H1 (cell line): Measurements from ENCODE around the gene TBC1D22A. TPM values are rescaled to one million over a fixed set of nuclear protein-coding genes. Genes with fewer than 3 reads are reported as not detected.

Experiments used
- CTCF ChIA-PET: fragments of 300-600 bp; sonication (Branson Sonifier 250); formaldehyde crosslinking; loops from one replicate; lab custom pipeline; 2021; ENCODE audit not compliant: partially characterized antibody; lab: Charles Lee
- POLR2A ChIA-PET: fragments of 300-600 bp; sonication (Branson Sonifier 250); formaldehyde crosslinking; loops from one replicate; lab custom pipeline; 2021; ENCODE audit warnings: inconsistent platforms; ENCODE audit not compliant: partially characterized antibody; lab: Charles Lee
- DNase-seq, 2 experiments: peaks; one replicate each; pipeline versions ENCODE4 v3.0.0 to v3.0.0-alpha.2; 2010 to 2022; ENCODE audit warnings: low spot score in 2 of 2, low read depth in 1 of 2, mixed read lengths in 1 of 2
- FAIRE-seq: peaks from 2 replicates; lab custom pipeline; 2011; peaks lifted over from hg19 to GRCh38; lab: Jason Lieb, UNC
- H2AFZ ChIP-seq: 2 replicates; pipeline ENCODE4 v1.8.1; 2012; ENCODE audit warnings: low read length, inconsistent platforms
- H2AK5ac ChIP-seq: 2 replicates; pipeline ENCODE4 v1.6.1; 2013; ENCODE audit warnings: low read depth, low read length
- H2BK120ac ChIP-seq: replicated peaks from 2 replicates; pipeline ENCODE3; 2013; ENCODE audit warnings: low read depth, low read length, inconsistent platforms
- H2BK12ac ChIP-seq: 2 replicates; pipeline ENCODE4 v1.6.1; 2013; ENCODE audit warnings: low read depth, low read length
- H2BK15ac ChIP-seq: 2 replicates; pipeline ENCODE4 v1.6.1; 2013; ENCODE audit warnings: low read length
- H2BK20ac ChIP-seq: 2 replicates; pipeline ENCODE4 v1.6.1; 2013; ENCODE audit warnings: low read length
- H2BK5ac ChIP-seq: 2 replicates; pipeline ENCODE4 v1.6.1; 2013; ENCODE audit warnings: low read depth, low read length
- H3K14ac ChIP-seq: 2 replicates; pipeline ENCODE4 v1.6.1; 2013; ENCODE audit warnings: inconsistent platforms; ENCODE audit not compliant: insufficient read length
- H3K18ac ChIP-seq: 2 replicates; pipeline ENCODE4 v1.6.1; 2013; ENCODE audit warnings: low read length; ENCODE audit errors: extremely low read depth
- H3K23ac ChIP-seq: 2 replicates; pipeline ENCODE4 v1.6.1; 2013; ENCODE audit warnings: inconsistent platforms; ENCODE audit not compliant: insufficient read length
- H3K23me2 ChIP-seq: 2 replicates; pipeline ENCODE4 v1.6.1; 2013; ENCODE audit warnings: low read depth, low read length
- H3K27ac ChIP-seq: 2 replicates; pipeline ENCODE4 v1.6.1; 2011; ENCODE audit warnings: low read depth, low read length, inconsistent platforms
- H3K27me3 ChIP-seq, 4 experiments: replicated peaks in 1 of 4; 1 replicate in 1 of 4; 2 replicates in 3 of 4; pipeline versions ENCODE4 v1.6.1 to v1.8.1; 2011 to 2013; ENCODE audit warnings: low read length in 3 of 4, mild to moderate bottlenecking in 3 of 4, inconsistent platforms in 2 of 4, mixed read lengths in 2 of 4, moderate library complexity in 1 of 4; ENCODE audit not compliant: control insufficient read depth in 3 of 4, insufficient read depth in 3 of 4; ENCODE audit errors: extremely low read depth in 1 of 4
- H3K36me3 ChIP-seq, 4 experiments: 2 replicates each; pipeline versions ENCODE4 v1.6.1 to v1.8.1; 2011 to 2013; ENCODE audit warnings: mild to moderate bottlenecking in 4 of 4, low read length in 3 of 4, moderate library complexity in 2 of 4, control low read depth in 1 of 4, inconsistent platforms in 1 of 4; ENCODE audit not compliant: insufficient read depth in 4 of 4, control insufficient read depth in 2 of 4
- H3K4ac ChIP-seq: replicated peaks from 2 replicates; pipeline ENCODE3; 2013; ENCODE audit warnings: low read length, low read depth, mixed read lengths, inconsistent platforms; ENCODE audit not compliant: insufficient read length
- H3K4me1 ChIP-seq, 4 experiments: replicated peaks in 1 of 4; 1 replicate in 1 of 4; 2 replicates in 3 of 4; pipeline versions ENCODE4 v1.6.1 to v1.8.1; 2011 to 2013; ENCODE audit warnings: low read length in 3 of 4, inconsistent platforms in 2 of 4, mixed read lengths in 1 of 4; ENCODE audit not compliant: insufficient read depth in 4 of 4, control insufficient read depth in 3 of 4
- H3K4me2 ChIP-seq, 2 experiments: 2 replicates each; pipeline versions ENCODE4 v1.6.1 to v1.8.1; 2011 to 2013; ENCODE audit warnings: low read depth in 2 of 2, low read length in 2 of 2, control low read depth in 1 of 2, inconsistent platforms in 1 of 2, mild to moderate bottlenecking in 1 of 2; ENCODE audit not compliant: insufficient read depth in 1 of 2
- H3K4me3 ChIP-seq, 4 experiments: fragments of 200-600, 300-600 bp in 1 of 4; sonication (generic), shearing (Covaris generic), sonication (Bioruptor Twin) in 1 of 4; 2 replicates each; pipeline versions ENCODE4 v1.5.1 to v1.8.1; 2011 to 2016; ENCODE audit warnings: low read length in 4 of 4, low read depth in 3 of 4, control low read depth in 2 of 4, inconsistent platforms in 2 of 4, mild to moderate bottlenecking in 2 of 4, mixed read lengths in 1 of 4, moderate library complexity in 1 of 4; ENCODE audit not compliant: insufficient read depth in 2 of 4; ENCODE audit errors: extremely low read depth in 1 of 4
- H3K56ac ChIP-seq: replicated peaks from 2 replicates; pipeline ENCODE3; 2013; ENCODE audit warnings: low read depth, mild to moderate bottlenecking, mixed read lengths, low read length, inconsistent platforms; ENCODE audit not compliant: insufficient read length
- H3K79me1 ChIP-seq: 2 replicates; pipeline ENCODE4 v1.6.1; 2013; ENCODE audit warnings: low read depth, low read length, control low read depth
- H3K79me2 ChIP-seq, 2 experiments: 2 replicates each; pipeline versions ENCODE4 v1.6.1 to v1.8.1; 2012 to 2013; ENCODE audit warnings: low read length in 2 of 2, mild to moderate bottlenecking in 2 of 2, inconsistent platforms in 1 of 2; ENCODE audit not compliant: insufficient read depth in 2 of 2, control insufficient read depth in 1 of 2
- H3K9ac ChIP-seq, 4 experiments: replicated peaks in 1 of 4; 1 replicate in 1 of 4; 2 replicates in 3 of 4; pipeline versions ENCODE4 v1.6.1 to v1.8.1; 2011 to 2013; ENCODE audit warnings: low read depth in 3 of 4, low read length in 3 of 4, control low read depth in 2 of 4, mild to moderate bottlenecking in 2 of 4, moderate library complexity in 2 of 4, inconsistent platforms in 1 of 4; ENCODE audit errors: extremely low read depth in 1 of 4
- H3K9me3 ChIP-seq, 2 experiments: 2 replicates each; pipeline versions ENCODE4 v1.6.1 to v1.8.1; 2012 to 2013; ENCODE audit warnings: mild to moderate bottlenecking in 2 of 2, moderate library complexity in 2 of 2, control low read depth in 1 of 2, inconsistent platforms in 1 of 2, low read depth in 1 of 2, low read length in 1 of 2, mixed read lengths in 1 of 2; ENCODE audit not compliant: insufficient read depth in 2 of 2
- H4K20me1 ChIP-seq, 2 experiments: replicated peaks in 1 of 2; 2 replicates each; pipeline versions ENCODE3 to v1.8.1; 2011 to 2013; ENCODE audit warnings: inconsistent platforms in 2 of 2, low read length in 2 of 2, mild to moderate bottlenecking in 1 of 2; ENCODE audit not compliant: insufficient read depth in 2 of 2, control insufficient read depth in 1 of 2
- H4K5ac ChIP-seq: 2 replicates; pipeline ENCODE4 v1.6.1; 2013; ENCODE audit warnings: low read length, low read depth, mixed read lengths, inconsistent platforms; ENCODE audit not compliant: insufficient read length
- H4K8ac ChIP-seq: 2 replicates; pipeline ENCODE4 v1.8.0; 2013; ENCODE audit warnings: mild to moderate bottlenecking, moderate library complexity, low read length, inconsistent platforms; ENCODE audit not compliant: insufficient read depth; ENCODE audit errors: extremely low read depth
- H4K91ac ChIP-seq: replicated peaks from 2 replicates; pipeline ENCODE3; 2013; ENCODE audit warnings: low read length, mixed read lengths, inconsistent platforms; ENCODE audit not compliant: insufficient read length
- CBX5 ChIP-seq: fragments of 300-800, 300-1000 bp; sonication (generic); IDR thresholded peaks from 2 replicates; pipeline ENCODE4 v1.7.1; 2016; ENCODE audit warnings: antibody characterized with exemption, low read length, low read depth
- EGR1 ChIP-seq: IDR thresholded peaks from 2 replicates; pipeline ENCODE4 v1.6.1; 2011; ENCODE audit warnings: low read depth, low read length, borderline replicate concordance
- KDM4A ChIP-seq: IDR thresholded peaks from one replicate; pipeline ENCODE4 v1.7.1; 2012; ENCODE audit warnings: low read depth, mild to moderate bottlenecking, moderate library complexity, low read length, inconsistent platforms; ENCODE audit not compliant: severe bottlenecking
- POU5F1 ChIP-seq: IDR thresholded peaks from 2 replicates; pipeline ENCODE4 v1.6.1; 2011; ENCODE audit warnings: low read depth, mild to moderate bottlenecking, low read length, moderate library complexity
- SAP30 ChIP-seq: fragments of 300-600 bp; sonication (generic); IDR thresholded peaks from 2 replicates; pipeline ENCODE4 v1.7.1; 2012; ENCODE audit warnings: low read length, moderate library complexity, mild to moderate bottlenecking, inconsistent platforms; ENCODE audit not compliant: insufficient read depth, insufficient replicate concordance
- SIX5 ChIP-seq: IDR thresholded peaks from 2 replicates; pipeline ENCODE4 v1.6.1; 2011; ENCODE audit warnings: mild to moderate bottlenecking, low read depth, low read length
- SUZ12 ChIP-seq: fragments of 200-600 bp; sonication (generic); IDR thresholded peaks from 2 replicates; pipeline ENCODE4 v1.6.1; 2012; ENCODE audit warnings: mild to moderate bottlenecking, inconsistent platforms, low read length, moderate library complexity, mixed read lengths
- TAF1 ChIP-seq: IDR thresholded peaks from 2 replicates; pipeline ENCODE4 v1.6.1; 2011; ENCODE audit warnings: mild to moderate bottlenecking, low read depth, low read length
- TAF7 ChIP-seq: optimal IDR thresholded peaks from 2 replicates; pipeline ENCODE3; 2011; ENCODE audit warnings: low read depth, mild to moderate bottlenecking, inconsistent platforms, low read length, moderate library complexity, borderline replicate concordance
- TBP ChIP-seq: IDR thresholded peaks from 2 replicates; pipeline ENCODE4 v1.6.1; 2011; ENCODE audit warnings: low read depth, low read length, improper control_type of control experiment
- WGBS, 2 experiments: shearing (Covaris generic) in 1 of 2; methylation state at CpG; one replicate each; pipeline versions ENCODE4 v1.1.6 to v1.1.7; 2013 to 2015; ENCODE audit warnings: low lambda C conversion rate in 2 of 2, mixed read lengths in 2 of 2, inconsistent platforms in 1 of 2, low coverage in 1 of 2, missing lambda C conversion rate in 1 of 2; ENCODE audit not compliant: insufficient replicate concordance in 2 of 2, insufficient coverage in 1 of 2, insufficient read length in 1 of 2; ENCODE audit errors: extremely low coverage in 1 of 2, missing lambda C conversion rate in 1 of 2; 5-methylcytosine and 5-hydroxymethylcytosine counted together
- polyA plus RNA-seq, 7 experiments: library from polyadenylated mRNA; depleted of rRNA in 3 of 7; stranded (reverse) in 5 of 7; unstranded in 2 of 7; fragments of >200 nt in 5 of 7; fragments of 200-250 nt in 2 of 7; gene quantifications; 1 replicate in 5 of 7; 2 replicates in 1 of 7; 4 replicates in 1 of 7; pipeline versions ENCODE4 v1.2.1 to v1.2.3, GENCODE V29; 2011 to 2013; ENCODE audit warnings: missing spikeins in 2 of 7, mixed read lengths in 2 of 7
- total RNA-seq: library from RNA; stranded (reverse); fragmentation: NEBNext Ultra II Directional; extraction: Animal tissue kit (Norgen Biotek cat#: 25700); gene quantifications from 2 replicates; pipeline ENCODE4 v1.2.1, GENCODE V29; 2021
- TF ChIP-seq, protein P1 (sequence below): IDR thresholded peaks from 2 replicates; pipeline ENCODE4 v1.6.1; 2011; ENCODE audit warnings: low read length, improper control_type of control experiment
- TF ChIP-seq, protein P2 (sequence below): IDR thresholded peaks from 2 replicates; pipeline ENCODE4 v1.6.1; 2012; ENCODE audit warnings: low read length, inconsistent platforms

The TBC1D22A gene
- total and polyA plus RNA-seq, 2 of the 8 experiments (the other 6 are each of a cell fraction or from before 2014, with no cell fraction given): 11.9 to 18.4 TPM

DNA sequence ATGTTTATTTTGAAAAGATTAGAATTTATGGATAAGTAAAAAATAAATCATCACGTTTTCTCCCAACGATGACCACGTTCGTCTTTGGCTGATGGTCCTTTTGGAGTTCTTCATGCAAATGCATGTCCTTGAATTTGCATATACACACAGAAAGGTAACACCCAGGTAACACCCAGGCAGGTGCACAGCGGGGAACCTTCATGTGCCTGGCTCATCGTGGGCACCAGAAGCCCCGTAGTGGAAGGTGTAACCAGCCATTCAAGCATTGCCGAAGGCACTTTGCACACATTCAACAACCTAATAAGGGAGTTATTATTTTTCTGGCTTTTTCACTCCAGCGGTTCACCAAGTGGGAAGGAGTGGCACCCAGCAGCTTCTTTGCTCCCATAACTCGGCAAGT lies 404.6 kb downstream of the TBC1D22A start:
- Histone ChIP-seq H3K14ac (no peak overlapping the region), H2BK20ac (no peak overlapping the region), H2BK120ac (no peak overlapping the region), H3K23ac (no peak overlapping the region), H4K20me1 (no peaks in the 10 kb centered on the region), H3K9me3 (no peaks in the 10 kb centered on the region), H3K79me1 (no peaks in the 10 kb centered on the region), H3K18ac (no peak overlapping the region), H4K91ac (no peak overlapping the region), H3K56ac (no peak overlapping the region), H2BK15ac (no peak overlapping the region), H4K5ac (no peak overlapping the region), H3K9ac (no peak overlapping the region), H3K23me2 (no peaks in the 10 kb centered on the region), H3K36me3 (no peaks in the 10 kb centered on the region), H3K79me2 (no peaks in the 10 kb centered on the region), H3K4me1 (no peaks in the 10 kb centered on the region), H2AFZ (no peak overlapping the region), H2BK12ac (no peak overlapping the region), H2BK5ac (no peak overlapping the region), H3K4me3 (no peak overlapping the region), H2AK5ac (no peak overlapping the region), H4K8ac (no peak overlapping the region), H3K4me2 (no peak overlapping the region), H3K4ac (no peak overlapping the region), H3K27ac (no peak overlapping the region), H3K27me3 (no peaks in the 10 kb centered on the region)
- CTCF ChIA-PET: interaction anchor here (0.8 to 1.1 kb wide), 2 partner anchors 322 to 363 kb away, joined by 3 read pairs; no protein-coding TSS in a partner anchor
- DNase-seq: no peak
- 93% methylated on average over 10 of the region's 10 CpGs; no CpG with 5 or more reads in 1 of the 2 experiments for WGBS, 2 experiments
- FAIRE-seq: no peak
- POLR2A ChIA-PET: no interaction called here
- TF ChIP-seq, protein P1, sequence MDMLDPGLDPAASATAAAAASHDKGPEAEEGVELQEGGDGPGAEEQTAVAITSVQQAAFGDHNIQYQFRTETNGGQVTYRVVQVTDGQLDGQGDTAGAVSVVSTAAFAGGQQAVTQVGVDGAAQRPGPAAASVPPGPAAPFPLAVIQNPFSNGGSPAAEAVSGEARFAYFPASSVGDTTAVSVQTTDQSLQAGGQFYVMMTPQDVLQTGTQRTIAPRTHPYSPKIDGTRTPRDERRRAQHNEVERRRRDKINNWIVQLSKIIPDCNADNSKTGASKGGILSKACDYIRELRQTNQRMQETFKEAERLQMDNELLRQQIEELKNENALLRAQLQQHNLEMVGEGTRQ: no peak
- TF ChIP-seq POU5F1 (no peak), TAF1 (no peak), SAP30 (no peak), SIX5 (no peak), EGR1 (no peak), TBP (no peak), CBX5 (no peak), SUZ12 (no peak), KDM4A (no peak), TAF7 (no peak)
- TF ChIP-seq, protein P2, sequence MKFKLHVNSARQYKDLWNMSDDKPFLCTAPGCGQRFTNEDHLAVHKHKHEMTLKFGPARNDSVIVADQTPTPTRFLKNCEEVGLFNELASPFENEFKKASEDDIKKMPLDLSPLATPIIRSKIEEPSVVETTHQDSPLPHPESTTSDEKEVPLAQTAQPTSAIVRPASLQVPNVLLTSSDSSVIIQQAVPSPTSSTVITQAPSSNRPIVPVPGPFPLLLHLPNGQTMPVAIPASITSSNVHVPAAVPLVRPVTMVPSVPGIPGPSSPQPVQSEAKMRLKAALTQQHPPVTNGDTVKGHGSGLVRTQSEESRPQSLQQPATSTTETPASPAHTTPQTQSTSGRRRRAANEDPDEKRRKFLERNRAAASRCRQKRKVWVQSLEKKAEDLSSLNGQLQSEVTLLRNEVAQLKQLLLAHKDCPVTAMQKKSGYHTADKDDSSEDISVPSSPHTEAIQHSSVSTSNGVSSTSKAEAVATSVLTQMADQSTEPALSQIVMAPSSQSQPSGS: no peak
